ENCODE results near the gene CRIP3. TPM values are rescaled to one million over a fixed set of nuclear protein-coding genes. Genes with fewer than 3 reads are reported as not detected.

The CRIP3 gene
- total and polyA plus RNA-seq, 2 of the 13 experiments (the other 11 are each of a cell fraction or from before 2014, with no cell fraction given) = 6.3 to 9.3 TPM

DNA sequence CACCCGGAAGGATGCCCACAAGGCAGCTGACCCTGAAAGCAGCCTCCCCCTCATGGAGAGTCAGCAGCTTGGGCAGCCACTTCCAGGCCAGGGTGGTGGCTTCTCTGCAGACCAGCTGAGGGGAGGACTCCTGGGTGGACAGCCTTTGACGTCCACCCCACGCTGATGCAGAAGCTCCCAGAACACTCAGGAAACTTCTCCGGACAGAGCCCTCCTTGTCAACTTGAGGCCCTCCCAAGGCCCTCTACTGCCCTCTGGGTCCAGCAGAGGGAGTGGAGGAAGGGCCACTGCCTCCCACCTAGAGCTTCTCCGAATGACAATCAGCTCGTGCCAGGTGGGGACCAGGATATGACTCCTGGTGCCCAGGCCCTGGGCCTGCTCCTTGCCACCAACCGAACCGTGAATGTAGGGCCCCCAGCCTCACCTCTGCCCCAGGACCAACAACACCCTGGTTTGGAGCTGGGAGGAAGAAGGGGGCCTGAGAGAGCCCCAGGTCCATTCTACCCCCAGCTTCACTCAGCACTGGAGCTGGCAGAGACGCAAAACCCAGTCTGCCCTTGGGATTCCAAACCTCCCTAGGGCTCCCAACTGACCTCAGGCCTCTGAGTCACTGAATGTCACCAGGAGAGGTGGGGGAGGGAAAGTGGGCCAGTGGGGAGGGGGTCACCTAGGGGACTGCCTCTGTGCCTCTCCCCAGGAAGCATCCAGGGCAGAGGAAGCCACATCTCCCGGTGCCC lies 21.5 kb downstream of the CRIP3 start (continued):
- TF ChIP-seq, protein P1, sequence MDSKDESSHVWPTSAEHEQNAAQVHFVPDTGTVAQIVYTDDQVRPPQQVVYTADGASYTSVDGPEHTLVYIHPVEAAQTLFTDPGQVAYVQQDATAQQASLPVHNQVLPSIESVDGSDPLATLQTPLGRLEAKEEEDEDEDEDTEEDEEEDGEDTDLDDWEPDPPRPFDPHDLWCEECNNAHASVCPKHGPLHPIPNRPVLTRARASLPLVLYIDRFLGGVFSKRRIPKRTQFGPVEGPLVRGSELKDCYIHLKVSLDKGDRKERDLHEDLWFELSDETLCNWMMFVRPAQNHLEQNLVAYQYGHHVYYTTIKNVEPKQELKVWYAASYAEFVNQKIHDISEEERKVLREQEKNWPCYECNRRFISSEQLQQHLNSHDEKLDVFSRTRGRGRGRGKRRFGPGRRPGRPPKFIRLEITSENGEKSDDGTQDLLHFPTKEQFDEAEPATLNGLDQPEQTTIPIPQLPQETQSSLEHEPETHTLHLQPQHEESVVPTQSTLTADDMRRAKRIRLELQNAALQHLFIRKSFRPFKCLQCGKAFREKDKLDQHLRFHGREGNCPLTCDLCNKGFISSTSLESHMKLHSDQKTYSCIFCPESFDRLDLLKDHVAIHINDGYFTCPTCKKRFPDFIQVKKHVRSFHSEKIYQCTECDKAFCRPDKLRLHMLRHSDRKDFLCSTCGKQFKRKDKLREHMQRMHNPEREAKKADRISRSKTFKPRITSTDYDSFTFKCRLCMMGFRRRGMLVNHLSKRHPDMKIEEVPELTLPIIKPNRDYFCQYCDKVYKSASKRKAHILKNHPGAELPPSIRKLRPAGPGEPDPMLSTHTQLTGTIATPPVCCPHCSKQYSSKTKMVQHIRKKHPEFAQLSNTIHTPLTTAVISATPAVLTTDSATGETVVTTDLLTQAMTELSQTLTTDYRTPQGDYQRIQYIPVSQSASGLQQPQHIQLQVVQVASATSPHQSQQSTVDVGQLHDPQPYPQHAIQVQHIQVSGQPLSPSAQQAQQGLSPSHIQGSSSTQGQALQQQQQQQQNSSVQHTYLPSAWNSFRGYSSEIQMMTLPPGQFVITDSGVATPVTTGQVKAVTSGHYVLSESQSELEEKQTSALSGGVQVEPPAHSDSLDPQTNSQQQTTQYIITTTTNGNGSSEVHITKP (CRISPR knock-in tag; IDR thresholded peaks at IDR 0.05; ENCODE audit: low read depth) = no peak
- peak; percentile 39 for TF ChIP-seq TBX2 (CRISPR knock-in tag; IDR thresholded peaks at IDR 0.05; ENCODE audit: borderline replicate concordance)
- peak; percentile 13; the same call in 1 of the 2 replicates for TF ChIP-seq SOX5 (CRISPR knock-in tag; IDR thresholded peaks at IDR 0.05; ENCODE audit: borderline replicate concordance)
- no peak for TF ChIP-seq NCOA5 (CRISPR knock-in tag; IDR thresholded peaks at IDR 0.05)
- TF ChIP-seq, protein P2, sequence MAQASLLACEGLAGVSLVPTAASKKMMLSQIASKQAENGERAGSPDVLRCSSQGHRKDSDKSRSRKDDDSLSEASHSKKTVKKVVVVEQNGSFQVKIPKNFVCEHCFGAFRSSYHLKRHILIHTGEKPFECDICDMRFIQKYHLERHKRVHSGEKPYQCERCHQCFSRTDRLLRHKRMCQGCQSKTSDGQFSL (CRISPR knock-in tag; IDR thresholded peaks at IDR 0.05) = no peak
- no peak for TF ChIP-seq RORA (CRISPR knock-in tag; IDR thresholded peaks at IDR 0.05)
- no peak for TF ChIP-seq ONECUT2 (CRISPR knock-in tag; IDR thresholded peaks at IDR 0.05)
- no peak for TF ChIP-seq NFYB (CRISPR knock-in tag; IDR thresholded peaks at IDR 0.05)
- TF ChIP-seq KLF12 (CRISPR knock-in tag; IDR thresholded peaks at IDR 0.05; ENCODE audit: borderline replicate concordance) = 0 out of 2 replicates have a peak, but pooled peaks have one; percentile 46
- no peak for TF ChIP-seq ZNF496 (CRISPR knock-in tag; IDR thresholded peaks at IDR 0.05; ENCODE audit: insufficient replicate concordance)
- no peak for TF ChIP-seq MAZ (IDR thresholded peaks at IDR 0.05; ENCODE audit: borderline replicate concordance, low read depth, low read length)
- no peak; the same call in 1 of the 2 replicates for TF ChIP-seq MAZ (CRISPR knock-in tag; IDR thresholded peaks at IDR 0.05; ENCODE audit: low read depth)
- no peak for TF ChIP-seq EHMT2 (IDR thresholded peaks at IDR 0.05; ENCODE audit: borderline replicate concordance, low read depth, low read length)
- TF ChIP-seq NR2C2 (CRISPR knock-in tag; IDR thresholded peaks at IDR 0.05; ENCODE audit: borderline replicate concordance) = no peak
- TF ChIP-seq, protein P3, sequence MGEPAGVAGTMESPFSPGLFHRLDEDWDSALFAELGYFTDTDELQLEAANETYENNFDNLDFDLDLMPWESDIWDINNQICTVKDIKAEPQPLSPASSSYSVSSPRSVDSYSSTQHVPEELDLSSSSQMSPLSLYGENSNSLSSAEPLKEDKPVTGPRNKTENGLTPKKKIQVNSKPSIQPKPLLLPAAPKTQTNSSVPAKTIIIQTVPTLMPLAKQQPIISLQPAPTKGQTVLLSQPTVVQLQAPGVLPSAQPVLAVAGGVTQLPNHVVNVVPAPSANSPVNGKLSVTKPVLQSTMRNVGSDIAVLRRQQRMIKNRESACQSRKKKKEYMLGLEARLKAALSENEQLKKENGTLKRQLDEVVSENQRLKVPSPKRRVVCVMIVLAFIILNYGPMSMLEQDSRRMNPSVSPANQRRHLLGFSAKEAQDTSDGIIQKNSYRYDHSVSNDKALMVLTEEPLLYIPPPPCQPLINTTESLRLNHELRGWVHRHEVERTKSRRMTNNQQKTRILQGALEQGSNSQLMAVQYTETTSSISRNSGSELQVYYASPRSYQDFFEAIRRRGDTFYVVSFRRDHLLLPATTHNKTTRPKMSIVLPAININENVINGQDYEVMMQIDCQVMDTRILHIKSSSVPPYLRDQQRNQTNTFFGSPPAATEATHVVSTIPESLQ (CRISPR knock-in tag; conservative IDR thresholded peaks at IDR 0.05) = no peak
- TF ChIP-seq BRD4 (CRISPR knock-in tag; IDR thresholded peaks at IDR 0.05) = peak; percentile 80
- no peak for TF ChIP-seq NFE2 (CRISPR knock-in tag; IDR thresholded peaks at IDR 0.05)
- no peak for TF ChIP-seq PAWR (CRISPR knock-in tag; IDR thresholded peaks at IDR 0.05; ENCODE audit: borderline replicate concordance)
- TF ChIP-seq FOSL1 (CRISPR knock-in tag; IDR thresholded peaks at IDR 0.05; ENCODE audit: borderline replicate concordance) = peak; percentile 50; the same call in 1 of the 2 replicates
- TF ChIP-seq ZNF232 (CRISPR knock-in tag; IDR thresholded peaks at IDR 0.05; ENCODE audit: borderline replicate concordance) = 0 out of 2 replicates have a peak, but pooled peaks have one; percentile 54
- no peak for TF ChIP-seq CCDC6 (CRISPR knock-in tag; IDR thresholded peaks at IDR 0.05)
- TF ChIP-seq FOXJ3 (CRISPR knock-in tag; IDR thresholded peaks at IDR 0.05; ENCODE audit: borderline replicate concordance) = no peak
- TF ChIP-seq KAT8 (CRISPR knock-in tag; IDR thresholded peaks at IDR 0.05) = 0 out of 2 replicates have a peak, but pooled peaks have one; percentile 16
